Esophagus muscularis mucosa (tissue), 3 donors: ENCODE data around the gene VAMP2.

ENCODE experiments used
- POLR2A ChIP-seq: fragments of 450-650 bp; IDR thresholded peaks from one replicate; pipeline ENCODE4 v1.6.1; 2017; ENCODE audit warnings: antibody characterized with exemption, moderate library complexity, mild to moderate bottlenecking, low read depth
- TF ChIP-seq, protein P1 (sequence below), 3 experiments: fragments of 200-600 bp in 2 of 3; fragments of 450-650 bp in 1 of 3; sonication (generic) in 2 of 3; IDR thresholded peaks; one replicate each; pipeline ENCODE4 v1.5.1; 2017 to 2019; ENCODE audit warnings: antibody characterized with exemption in 3 of 3, mild to moderate bottlenecking in 2 of 3, moderate library complexity in 1 of 3

DNA sequence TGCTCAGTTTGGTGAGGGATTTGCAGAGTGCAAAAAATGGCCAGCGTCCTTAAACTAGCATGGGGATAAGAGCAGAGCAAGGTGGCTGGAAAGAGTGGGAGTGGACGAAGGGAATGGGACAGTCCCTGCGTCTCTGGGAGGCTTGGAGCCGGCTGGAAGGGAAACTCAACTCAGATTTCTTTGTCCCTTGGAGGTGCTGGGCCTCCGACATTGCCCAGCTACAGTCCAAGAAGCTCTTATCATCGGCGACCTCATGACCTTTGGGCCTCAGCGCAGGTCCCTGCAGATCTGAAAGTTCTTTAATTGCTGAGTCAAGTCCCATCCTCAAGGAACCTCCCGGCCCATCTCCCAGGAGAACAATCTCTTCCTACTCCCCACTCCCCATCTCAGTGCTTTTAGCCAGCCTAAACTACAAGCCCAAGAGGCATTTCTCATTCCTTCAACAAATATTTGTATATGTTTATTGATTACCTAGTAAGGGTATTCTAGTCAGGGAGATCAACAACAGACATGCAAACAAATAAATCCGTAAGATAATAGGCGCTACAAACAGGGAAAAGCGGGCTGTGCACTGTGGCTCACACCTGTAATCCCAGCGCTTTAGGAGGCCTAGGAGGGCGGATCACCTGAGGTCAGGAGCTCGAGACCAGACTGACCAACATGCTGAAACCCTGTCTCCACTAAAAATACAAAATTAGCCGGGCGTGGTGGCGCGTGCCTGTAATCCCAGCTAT, 14.4 kb upstream of the VAMP2 start:
- TF ChIP-seq, protein P1, sequence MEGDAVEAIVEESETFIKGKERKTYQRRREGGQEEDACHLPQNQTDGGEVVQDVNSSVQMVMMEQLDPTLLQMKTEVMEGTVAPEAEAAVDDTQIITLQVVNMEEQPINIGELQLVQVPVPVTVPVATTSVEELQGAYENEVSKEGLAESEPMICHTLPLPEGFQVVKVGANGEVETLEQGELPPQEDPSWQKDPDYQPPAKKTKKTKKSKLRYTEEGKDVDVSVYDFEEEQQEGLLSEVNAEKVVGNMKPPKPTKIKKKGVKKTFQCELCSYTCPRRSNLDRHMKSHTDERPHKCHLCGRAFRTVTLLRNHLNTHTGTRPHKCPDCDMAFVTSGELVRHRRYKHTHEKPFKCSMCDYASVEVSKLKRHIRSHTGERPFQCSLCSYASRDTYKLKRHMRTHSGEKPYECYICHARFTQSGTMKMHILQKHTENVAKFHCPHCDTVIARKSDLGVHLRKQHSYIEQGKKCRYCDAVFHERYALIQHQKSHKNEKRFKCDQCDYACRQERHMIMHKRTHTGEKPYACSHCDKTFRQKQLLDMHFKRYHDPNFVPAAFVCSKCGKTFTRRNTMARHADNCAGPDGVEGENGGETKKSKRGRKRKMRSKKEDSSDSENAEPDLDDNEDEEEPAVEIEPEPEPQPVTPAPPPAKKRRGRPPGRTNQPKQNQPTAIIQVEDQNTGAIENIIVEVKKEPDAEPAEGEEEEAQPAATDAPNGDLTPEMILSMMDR (IDR thresholded peaks at IDR 0.05) = no peak
- TF ChIP-seq POLR2A = no peak
